Heart left ventricle (tissue), 16 donors: ENCODE data around the gene FILIP1. TPM values are rescaled to one million over a fixed set of nuclear protein-coding genes. Genes with fewer than 3 reads are reported as not detected.
A peak's percentile ranks its signal among the peaks of the same experiment; 100 is the strongest.
"Not testable (repeated sequence)": the region's sequence is repeated elsewhere in the genome, so short reads cannot be mapped to it uniquely, and the experiment has no call there.

Source experiments
- ATAC-seq, 4 donors: fragments of 200-7000 bp; cut with Tn5 transposase; one replicate each; pipeline ENCODE4 v1.9.1; 2020 to 2022; ENCODE audit warnings: moderate library complexity in 4 of 4, mild to moderate bottlenecking in 3 of 4, moderate number of reproducible peaks in 1 of 4
- DNase-seq, 5 donors: peaks; one replicate each; pipeline ENCODE4 v3.0.0-alpha.2; 2020
- H3K27ac ChIP-seq, 12 donors: fragments of 200-600 bp; sonication (generic) in 4 of 12; one replicate each; pipeline versions ENCODE4 v1.5.0 to v1.8.0; 2016 to 2022; ENCODE audit warnings: mild to moderate bottlenecking in 2 of 12
- H3K27me3 ChIP-seq, 9 donors: fragments of 200-600 bp; sonication (generic) in 2 of 9; one replicate each; pipeline versions ENCODE4 v1.5.1 to v1.8.0; 2016 to 2022; ENCODE audit warnings: mild to moderate bottlenecking in 3 of 9
- H3K36me3 ChIP-seq, 9 donors: fragments of 200-600 bp; sonication (generic) in 2 of 9; one replicate each; pipeline versions ENCODE4 v1.5.0 to v1.8.0; 2018 to 2022; ENCODE audit warnings: mild to moderate bottlenecking in 2 of 9
- H3K4me1 ChIP-seq, 12 donors: fragments of 200-600 bp; sonication (generic) in 4 of 12; one replicate each; pipeline versions ENCODE4 v1.5.0 to v1.8.0; 2016 to 2022; ENCODE audit warnings: mild to moderate bottlenecking in 3 of 12
- H3K4me3 ChIP-seq, 12 donors: fragments of 200-600 bp; sonication (generic) in 4 of 12; one replicate each; pipeline versions ENCODE4 v1.5.0 to v1.8.0; 2017 to 2022; ENCODE audit warnings: mild to moderate bottlenecking in 9 of 12, moderate library complexity in 4 of 12
- H3K9me3 ChIP-seq, 12 donors: fragments of 200-600 bp; sonication (generic) in 4 of 12; one replicate each; pipeline versions ENCODE4 v1.5.0 to v1.8.0; 2016 to 2022; ENCODE audit warnings: mild to moderate bottlenecking in 1 of 12
- CTCF ChIP-seq, 12 donors: fragments of 200-600 bp; sonication (generic) in 4 of 12; IDR thresholded peaks; one replicate each; pipeline versions ENCODE4 v1.5.0 to v1.8.0; 2018 to 2022; ENCODE audit warnings: antibody characterized with exemption in 12 of 12, mild to moderate bottlenecking in 5 of 12
- POLR2A ChIP-seq, 2 donors: fragments of 450-650 bp; IDR thresholded peaks; one replicate each; pipeline ENCODE4 v1.6.1; 2017; ENCODE audit warnings: antibody characterized with exemption in 2 of 2, mild to moderate bottlenecking in 2 of 2, moderate library complexity in 2 of 2
- WGBS, 4 donors: extraction: QIAGEN DNeasy Blood & Tissue Kit in 2 of 4; methylation state at CpG; one replicate each; pipeline versions ENCODE4 v1.1.5 to v1.1.7; 2013 to 2018; 5-methylcytosine and 5-hydroxymethylcytosine counted together
- intact Hi-C, 10 donors: fragments of 100-400 bp; cut with DNase I; formaldehyde crosslinking; loops; one replicate each; pipeline versions ENCODE4 v1.11.1 to v1.14.2; 2022
- polyA plus RNA-seq, 2 donors: library from polyadenylated mRNA; stranded (reverse); fragments of 200-250 nt; gene quantifications; one replicate each; pipeline ENCODE4 v1.2.3, GENCODE V29; 2013
- total RNA-seq, 9 donors: library from RNA; depleted of rRNA in 2 of 9; stranded (reverse); fragments of >200 nt in 2 of 9; fragmentation: NEBNext Ultra II Directional in 3 of 9; extraction: Animal tissue kit (Norgen Biotek cat#: 25700) in 3 of 9; gene quantifications; one replicate each; pipeline versions ENCODE4 v1.1.0 to v1.2.4, GENCODE V29; 2016 to 2023
- donor health status: ischemic (EF 13 %, LVEDD 7.1; RV severe dilation, severe dysfunction).
- donor health status: healthy with polysubstance abuse.
- donor health status: DM: no; HTN: yes; CAD: no.
- donor health status: DM: no; HTN: no; CAD: no.
- donor health status: ischemic (EF 25% LVEDD 6.9; RV normal size, moderate dysfunction).
- donor health status: ischemic (EF 25% LVEDD 5.7; RV mildly dilated, moderate dysfunction).
- donor health status: healthy.
- donor health status: DM: yes; HTN: yes; CAD: no.
- donor health status: ischemic (EF 35%, LVEDD 5.7; RV mildly dilated, moderate dysfunction).
- donor health status: nonischemic (EF 11% LVEDD 7.7; RV severe dilation, severe dysfunction).
- donor health status: DM: yes; HTN: yes; CAD: no.
- donor health status: PGD.
- donor health status: ischemic (EF 29% LVEDD 5.4; RV normal size, mild dysfunction).
- donor health status: nonischemic (EF 23%, LVEDD 6.1; RV moderate dilation, normal function).

FILIP1 gene
- total and polyA plus RNA-seq, 11 donors: 49.2 to 230 (median 158) TPM

- DNase-seq: no peak
- H3K4me3 ChIP-seq: no peak overlapping the region
- H3K9me3 ChIP-seq: no peaks in the 10 kb centered on the region
- H3K27ac ChIP-seq: peak overlapping the region; percentile 50 to 85 (median 72)
- peak; percentile 43 to 65 (median 52) for ATAC-seq
- H3K36me3 ChIP-seq: no peaks in the 10 kb centered on the region
- no peaks in the 10 kb centered on the region for H3K27me3 ChIP-seq
- TF ChIP-seq CTCF (IDR thresholded peaks at IDR 0.05) (no peak), POLR2A (IDR thresholded peaks at IDR 0.05) (no peak)
- peaks cover 0 to 63% (median 43%) of the 10 kb centered on the region in 12 donors for H3K4me1 ChIP-seq
- intact Hi-C loops: loop anchor here in 5 of 10 donors (5.0 to 10.0 kb wide), 3 partner anchors 54 to 63 kb away; partner anchors contain the start of gene FILIP1 (in 4 of the 5)
- WGBS, 4 donors: 38 to 56% (median 46%) methylated on average over 1 of the region's 1 CpG
Observed at GRCh38 chr6:75438013-75438431, 55.6 kb downstream of the FILIP1 start.

- DNase-seq (peak in 3 of 5 donors; percentile 26 to 35 (median 33)), ATAC-seq (peak; percentile 65 to 87 (median 76))
- peaks cover 0 to 65% (median 44%) of the 10 kb centered on the region in 12 donors for H3K4me1 ChIP-seq
- no peaks in the 10 kb centered on the region for H3K27me3 ChIP-seq
- H3K36me3 ChIP-seq: no peaks in the 10 kb centered on the region
- H3K9me3 ChIP-seq: no peaks in the 10 kb centered on the region
- peak overlapping the region in 1 of 12 donors; percentile 12 for H3K4me3 ChIP-seq
- intact Hi-C loops: loop anchor here in 5 of 10 donors (5.0 to 10.0 kb wide), 3 partner anchors 55 to 63 kb away; partner anchors contain the start of gene FILIP1 (in 4 of the 5)
- 22 to 43% (median 30%) methylated on average over 3 of the region's 3 CpGs for WGBS, 4 donors
- H3K27ac ChIP-seq: peak overlapping the region; percentile 50 to 85 (median 72)
- TF ChIP-seq POLR2A (IDR thresholded peaks at IDR 0.05) (no peak), CTCF (IDR thresholded peaks at IDR 0.05) (no peak)
Observed at GRCh38 chr6:75437421-75437891, 56.1 kb downstream of the FILIP1 start.

GRCh38 chr6:75436869-75437268, 56.7 kb downstream of the FILIP1 start:
- Histone ChIP-seq H3K27ac (peak overlapping the region; percentile 50 to 85 (median 72)), H3K4me3 (peak overlapping the region in 2 of 12 donors; percentile 12 to 15), H3K4me1 (peaks cover 0 to 71% (median 49%) of the 10 kb centered on the region in 12 donors), H3K9me3 (no peaks in the 10 kb centered on the region), H3K36me3 (no peaks in the 10 kb centered on the region), H3K27me3 (no peaks in the 10 kb centered on the region)
- intact Hi-C loops: loop anchor here in 5 of 10 donors (5.0 to 10.0 kb wide), 3 partner anchors 55 to 62 kb away; partner anchors contain the start of gene FILIP1 (in 4 of the 5)
- peak; percentile 87 to 91 (median 88) for ATAC-seq
- DNase-seq: peak in 4 of 5 donors; percentile 32 to 71 (median 64)
- WGBS, 4 donors: 18 to 32% (median 31%) methylated on average over 4 of the region's 4 CpGs
- TF ChIP-seq POLR2A (IDR thresholded peaks at IDR 0.05) (no peak), CTCF (IDR thresholded peaks at IDR 0.05) (no peak)

- ATAC-seq, H3K9me3 ChIP-seq, H3K36me3 ChIP-seq, H3K4me3 ChIP-seq, DNase-seq, H3K27me3 ChIP-seq: not testable (repeated sequence)
- intact Hi-C loops: loop anchor here in 4 of 10 donors (2.0 to 10.0 kb wide), 4 partner anchors 50 to 62 kb away; partner anchors contain the start of gene FILIP1 (in 1 of the 4)
- H3K27ac ChIP-seq: peak overlapping the region in 1 of 12 donors; percentile 67
- peaks cover 6 to 86% (median 61%) of the 10 kb centered on the region in 12 donors for H3K4me1 ChIP-seq
- 86 to 100% (median 92%) methylated on average over 1 of the region's 1 CpG for WGBS, 4 donors
Observed at GRCh38 chr6:75432809-75433208, 60.8 kb downstream of the FILIP1 start.
